ENCODE data around the gene PXT1. TPM values are rescaled to one million over a fixed set of nuclear protein-coding genes. Genes with fewer than 3 reads are reported as not detected.

The PXT1 gene
- total RNA-seq, 2 experiments from 2014 or later = 0.15 to 0.29 TPM

DNA sequence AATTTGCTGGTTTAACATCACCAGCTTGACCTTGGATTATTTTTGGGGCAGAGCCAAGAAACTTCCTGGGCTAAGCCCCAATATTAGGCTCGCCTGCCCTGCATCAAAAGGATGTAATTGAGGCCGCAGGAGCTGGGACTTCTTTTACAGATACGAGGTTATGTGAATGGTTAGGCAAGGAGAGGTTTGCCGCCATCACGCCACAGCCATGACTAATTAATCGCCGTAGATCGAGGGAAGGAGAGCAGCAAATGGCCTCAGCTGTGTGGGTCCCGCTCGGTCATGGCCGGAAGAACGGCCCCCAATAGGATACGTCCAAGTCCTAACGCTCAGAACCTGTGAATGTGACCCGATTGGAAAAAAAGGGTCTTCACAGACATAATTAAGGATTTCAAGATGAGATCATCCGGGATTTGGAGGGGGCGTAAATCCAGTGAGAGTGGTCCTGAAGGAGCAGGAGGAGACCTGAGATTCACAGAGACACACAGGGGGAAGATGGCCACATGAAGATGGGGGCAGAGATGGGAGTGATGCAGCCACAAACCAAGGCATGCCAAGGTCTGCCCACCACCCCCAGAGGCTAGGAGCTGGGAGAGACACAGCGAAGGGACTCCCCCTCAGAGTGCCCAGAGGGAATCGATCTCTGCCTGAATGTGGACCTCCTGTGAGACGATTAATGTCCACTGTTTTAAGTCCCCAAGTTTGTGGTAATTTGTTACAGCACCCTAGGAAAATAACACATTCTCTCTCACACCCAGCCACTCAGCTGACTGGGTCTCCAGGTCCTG lies 96.0 kb downstream of the PXT1 start:
- CTCF ChIA-PET = interaction anchor here (1.0 to 1.3 kb wide), 2 partner anchors 12 kb away, joined by 3 read pairs; no protein-coding TSS in a partner anchor
- Mint-ChIP-seq H3K27ac (no peak overlapping the region), H3K4me1 (ENCODE audit: low read depth) (no peaks in the 10 kb centered on the region), H3K36me3 (ENCODE audit: low read depth) (no peaks in the 10 kb centered on the region), H3K4me3 (no peak overlapping the region), H3K9me3 (no peaks in the 10 kb centered on the region), H3K27me3 (ENCODE audit: low read depth) (no peaks in the 10 kb centered on the region)
- no peak for DNase-seq
- intact Hi-C loops (cut with micrococcal nuclease) = no loop called here

DNA sequence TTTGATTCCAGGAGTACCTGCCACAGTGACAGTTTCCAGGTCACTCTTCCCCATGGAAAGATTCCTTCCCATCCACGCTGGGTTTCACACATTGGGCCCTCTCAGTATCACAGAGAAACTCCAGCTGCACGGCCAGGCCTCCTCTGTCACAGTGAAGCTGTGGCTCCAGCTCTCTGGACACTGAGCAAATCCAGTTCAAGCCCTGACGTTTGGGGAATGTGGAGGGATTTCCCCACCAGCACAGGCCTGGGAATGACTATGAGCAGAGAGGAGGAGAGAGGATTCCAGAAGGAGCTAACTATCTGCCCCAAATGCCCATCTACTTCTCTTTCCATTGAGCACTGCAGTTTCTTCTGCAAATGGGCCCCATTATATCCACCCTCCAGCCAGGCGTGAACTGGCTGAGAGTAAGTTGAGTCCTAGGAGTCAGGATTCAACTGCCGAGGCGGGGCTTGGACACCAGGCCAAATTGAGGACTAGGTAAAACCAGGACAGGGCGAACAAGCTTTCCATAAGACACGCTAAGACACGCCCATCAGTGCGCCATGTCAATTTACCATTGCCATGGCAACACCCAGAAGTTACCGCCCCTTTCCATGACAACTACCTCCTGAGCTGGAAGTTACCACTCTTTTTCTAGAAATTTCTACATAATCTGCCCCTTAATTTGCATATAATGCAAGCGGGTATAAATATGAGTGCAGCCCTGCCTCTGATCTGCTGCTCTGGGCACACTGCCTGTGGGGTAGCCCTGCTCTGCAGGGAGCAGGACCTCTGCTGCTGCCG lies 96.8 kb downstream of the PXT1 start:
- no peak overlapping the region for H3K27ac Mint-ChIP-seq
- H3K4me3 Mint-ChIP-seq = no peak overlapping the region
- no peaks in the 10 kb centered on the region for H3K9me3 Mint-ChIP-seq
- intact Hi-C loops (cut with micrococcal nuclease) = no loop called here
- CTCF ChIA-PET = interaction anchor here (0.6 to 1.3 kb wide), 6 partner anchors 11 to 251 kb away, joined by 3 read pairs; no protein-coding TSS in a partner anchor
- peaks cover 1% of the 10 kb centered on the region for H3K27me3 Mint-ChIP-seq (ENCODE audit: low read depth)
- H3K4me1 Mint-ChIP-seq (ENCODE audit: low read depth) = peaks cover under 1% of the 10 kb centered on the region
- DNase-seq = no peak
- no peaks in the 10 kb centered on the region for H3K36me3 Mint-ChIP-seq (ENCODE audit: low read depth)

DNA sequence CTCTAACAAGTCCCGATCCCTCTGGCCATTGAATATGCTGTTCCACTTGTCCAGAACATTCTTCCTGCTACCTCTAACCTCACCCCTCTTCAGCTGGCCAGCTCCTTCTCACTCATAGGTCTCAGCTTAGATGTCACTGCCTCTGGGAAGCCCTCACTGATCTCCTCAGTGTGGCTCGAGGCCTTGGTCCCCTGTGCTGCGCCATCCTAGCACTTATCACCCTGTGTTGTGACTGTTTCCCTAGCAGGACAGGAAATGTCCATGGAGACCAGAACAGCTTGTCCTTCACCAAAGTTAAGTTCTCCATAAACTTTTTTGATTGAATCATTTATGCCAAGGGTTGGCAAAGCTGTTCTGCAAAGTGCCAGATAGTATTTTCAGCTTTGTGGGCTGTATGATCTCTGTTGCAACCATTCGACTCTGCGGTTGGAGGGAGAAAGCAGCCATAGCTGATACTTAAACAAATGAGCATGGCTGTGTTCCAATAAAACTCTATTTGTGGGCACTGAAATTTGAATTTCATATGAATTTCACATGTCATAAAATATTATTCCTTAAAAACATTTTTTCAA lies 99.5 kb downstream of the PXT1 start:
- Mint-ChIP-seq H3K27me3 (ENCODE audit: low read depth) (peaks cover 12% of the 10 kb centered on the region), H3K4me1 (ENCODE audit: low read depth) (peaks cover 4% of the 10 kb centered on the region), H3K36me3 (ENCODE audit: low read depth) (no peaks in the 10 kb centered on the region), H3K27ac (no peak overlapping the region), H3K9me3 (no peaks in the 10 kb centered on the region), H3K4me3 (no peak overlapping the region)
- intact Hi-C loops (cut with micrococcal nuclease) = loop anchor here (5.0 kb wide), 1 partner anchor 221 kb away; no protein-coding TSS in a partner anchor
- DNase-seq = no peak
- CTCF ChIA-PET = interaction anchor here (0.6 to 1.2 kb wide), 5 partner anchors 8 to 240 kb away, joined by 3 to 4 read pairs (median 4); no protein-coding TSS in a partner anchor

DNA sequence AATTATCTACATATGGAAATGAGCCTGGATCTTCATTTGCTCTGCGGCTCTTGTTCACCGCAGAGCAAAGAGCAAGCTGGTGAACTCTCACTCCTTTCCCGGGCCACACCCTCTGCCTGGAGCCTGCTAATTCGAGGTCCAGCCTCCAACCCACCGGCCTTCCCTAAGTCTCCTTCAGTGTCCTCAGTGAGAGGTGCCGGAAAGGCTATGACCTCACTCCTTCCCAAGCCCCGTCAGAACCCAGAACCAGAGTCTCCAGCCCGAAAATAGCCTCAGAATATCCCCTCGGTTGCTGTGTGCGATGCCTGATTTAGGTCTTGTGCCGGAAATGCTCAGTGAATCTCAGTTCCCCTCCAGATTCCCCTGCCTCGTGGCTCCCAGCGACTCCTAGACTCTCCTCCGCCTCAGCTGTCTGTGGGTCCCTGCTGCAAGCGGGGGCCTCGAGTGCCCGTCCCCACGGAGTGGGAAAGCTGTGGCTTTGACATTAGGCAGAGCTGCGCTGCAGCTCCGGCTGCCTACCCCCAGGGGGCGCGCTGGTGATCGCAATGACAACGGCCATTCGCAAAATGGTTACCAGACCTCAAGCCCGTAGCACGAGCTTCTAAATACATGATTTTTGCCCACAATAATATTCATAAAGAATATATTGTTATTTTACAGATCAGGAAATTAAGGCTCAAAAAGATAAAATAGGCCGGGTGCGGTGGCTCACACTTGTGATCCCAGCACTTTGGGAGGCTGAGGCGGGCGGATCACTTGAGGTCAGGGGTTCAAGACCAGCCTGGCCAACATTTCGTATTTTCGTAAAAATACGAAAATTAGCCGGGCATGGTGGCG lies 101.8 kb downstream of the PXT1 start:
- Mint-ChIP-seq H3K4me3 (peak overlapping the region; percentile 36), H3K27me3 (ENCODE audit: low read depth) (peaks cover 12% of the 10 kb centered on the region), H3K27ac (no peak overlapping the region), H3K9me3 (no peaks in the 10 kb centered on the region), H3K4me1 (ENCODE audit: low read depth) (peaks cover 11% of the 10 kb centered on the region), H3K36me3 (ENCODE audit: low read depth) (no peaks in the 10 kb centered on the region)
- CTCF ChIA-PET = interaction anchor here (0.6 to 3.4 kb wide), 23 partner anchors 10 to 619 kb away, joined by 3 to 25 read pairs (median 4); no protein-coding TSS in a partner anchor
- intact Hi-C loops (cut with micrococcal nuclease) = loop anchor here (1.0 to 5.0 kb wide), 2 partner anchors 19 to 219 kb away; no protein-coding TSS in a partner anchor
- peak; percentile 86 for DNase-seq

Other genes starting within 250 kb of the PXT1 start
- gene BRPF3, start 246.1 kb downstream of the PXT1 start, total RNA-seq = 10 to 100 TPM; 15.3 to 15.9 TPM
- gene PNPLA1, start 172.8 kb downstream of the PXT1 start, total RNA-seq = not detected
- gene BNIP5, start 106.0 kb downstream of the PXT1 start, total RNA-seq = not detected
- under 1 TPM; 0.67 to 0.99 TPM for gene ETV7, start 55.2 kb downstream of the PXT1 start, total RNA-seq
- 10 to 100 TPM; 30.5 to 32.8 TPM for gene KCTD20, start 146 bp upstream of the PXT1 start, total RNA-seq
- gene STK38, start 104.6 kb upstream of the PXT1 start, total RNA-seq = 10 to 100 TPM; 23.6 to 24.4 TPM
- gene SRSF3, start 151.5 kb upstream of the PXT1 start, total RNA-seq = 100 to 1,000 TPM; 250 to 269 TPM
- gene CDKN1A, start 235.9 kb upstream of the PXT1 start, total RNA-seq = 10 to 100 TPM; 90.1 to 92.3 TPM

Measured in activated naive CD4-positive, alpha-beta T cell treated with anti-CD3 and anti-CD28 coated beads for 36 hours (primary cell).